RWPE2 (cell line): Measurements from ENCODE around the gene CRYBB2.

Experiments
- ATAC-seq: fragments of 200-7000 bp; cut with Tn5 transposase; 3 replicates; pipeline ENCODE4 v1.9.1; 2021; ENCODE audit warnings: low read depth
- DNase-seq: peaks from one replicate; pipeline ENCODE4 v3.0.0-alpha.2; 2020; ENCODE audit warnings: low spot score
- H3K27ac ChIP-seq: fragments of 450-650 bp; 2 replicates; pipeline ENCODE4 v1.5.1; 2017; ENCODE audit warnings: mild to moderate bottlenecking; ENCODE audit not compliant: poor library complexity, severe bottlenecking
- H3K27me3 ChIP-seq: fragments of 250-450 bp; sonication (Bioruptor Pico); 2 replicates; pipeline ENCODE4 v1.5.1; 2021; ENCODE audit warnings: mild to moderate bottlenecking, moderate library complexity; ENCODE audit not compliant: insufficient read depth, poor library complexity, severe bottlenecking
- H3K36me3 ChIP-seq: fragments of 250-450 bp; sonication (Bioruptor Pico); 2 replicates; pipeline ENCODE4 v1.5.1; 2020; ENCODE audit warnings: low read depth, mild to moderate bottlenecking, moderate library complexity
- H3K4me1 ChIP-seq: fragments of 250-450 bp; sonication (Bioruptor Pico); 2 replicates; pipeline ENCODE4 v1.5.1; 2021; ENCODE audit warnings: mild to moderate bottlenecking, moderate library complexity; ENCODE audit not compliant: insufficient read depth, poor library complexity, severe bottlenecking
- H3K4me3 ChIP-seq: fragments of 250-450 bp; sonication (Bioruptor Pico); 2 replicates; pipeline ENCODE4 v1.5.1; 2021; ENCODE audit warnings: mild to moderate bottlenecking, moderate library complexity; ENCODE audit not compliant: severe bottlenecking
- H3K9me3 ChIP-seq: fragments of 250-450 bp; sonication (Bioruptor Pico); 2 replicates; pipeline ENCODE4 v1.5.1; 2021; ENCODE audit warnings: mild to moderate bottlenecking, moderate library complexity; ENCODE audit not compliant: severe bottlenecking
- CTCF ChIP-seq: fragments of 450-650 bp; IDR thresholded peaks from one replicate; pipeline ENCODE4 v1.5.1; 2017; ENCODE audit warnings: mild to moderate bottlenecking, moderate library complexity; ENCODE audit not compliant: poor library complexity, severe bottlenecking

Gene CRYBB2

DNA sequence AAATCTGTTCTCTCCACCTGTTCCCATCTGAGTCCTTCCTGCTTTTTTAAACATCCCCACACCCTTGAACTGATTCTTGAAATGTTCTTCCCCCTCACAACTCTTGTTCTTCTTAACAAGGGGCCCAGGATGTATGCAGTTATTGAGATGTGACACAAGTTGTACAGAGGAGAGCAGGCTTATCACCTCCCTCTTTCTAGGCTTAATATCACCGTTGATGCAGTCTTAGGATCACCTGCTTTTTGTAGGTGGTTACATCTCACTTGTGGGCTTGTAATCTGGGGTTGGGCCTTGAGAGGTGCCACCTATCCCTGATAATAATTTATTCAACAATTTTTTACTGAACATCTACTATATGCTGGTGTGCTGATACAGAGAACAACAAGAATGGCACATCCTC lies 13.6 kb upstream of the CRYBB2 start:
- ATAC-seq (no peak), DNase-seq (no peak)
- TF ChIP-seq CTCF = no peak
- Histone ChIP-seq H3K27ac (no peak overlapping the region), H3K27me3 (no peaks in the 10 kb centered on the region), H3K9me3 (no peaks in the 10 kb centered on the region), H3K4me3 (no peak overlapping the region), H3K4me1 (no peaks in the 10 kb centered on the region), H3K36me3 (no peaks in the 10 kb centered on the region)

- ATAC-seq (no peak), DNase-seq (no peak)
- Histone ChIP-seq H3K4me3 (no peak overlapping the region), H3K27ac (no peak overlapping the region), H3K27me3 (no peaks in the 10 kb centered on the region), H3K36me3 (no peaks in the 10 kb centered on the region), H3K4me1 (no peaks in the 10 kb centered on the region), H3K9me3 (no peaks in the 10 kb centered on the region)
- TF ChIP-seq CTCF = no peak
Measured at GRCh38 chr22:25206998-25207397, 12.4 kb upstream of the CRYBB2 start.

DNA sequence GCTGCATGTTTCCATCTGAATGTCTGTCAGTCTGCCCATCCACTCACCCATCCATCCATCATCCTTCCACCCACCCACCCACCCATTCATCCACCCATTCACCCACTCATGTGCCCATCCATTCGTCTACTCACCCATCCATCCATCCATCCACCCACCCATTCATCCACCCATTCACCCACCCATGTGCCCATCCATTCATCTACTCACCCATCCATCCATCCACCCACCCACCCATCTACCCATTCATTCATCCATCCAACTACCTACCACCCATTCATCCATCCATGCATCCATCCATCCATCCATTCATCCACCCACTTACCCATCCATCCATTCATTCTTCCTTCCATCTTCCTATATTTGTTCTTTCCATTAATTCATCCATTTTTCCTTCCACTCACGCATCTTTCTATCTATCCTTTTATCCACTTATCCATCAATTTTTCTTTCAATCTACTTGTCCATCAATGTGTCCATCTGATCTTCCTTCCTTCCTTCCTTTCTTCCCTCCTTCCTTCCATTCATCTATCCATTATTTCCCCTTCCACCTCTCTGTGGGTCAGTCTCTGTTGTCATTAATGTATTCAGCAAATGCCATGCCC lies 11.8 kb upstream of the CRYBB2 start:
- DNase-seq (no peak), ATAC-seq (no peak)
- no peak for TF ChIP-seq CTCF
- Histone ChIP-seq H3K9me3 (no peaks in the 10 kb centered on the region), H3K27me3 (no peaks in the 10 kb centered on the region), H3K36me3 (no peaks in the 10 kb centered on the region), H3K4me3 (no peak overlapping the region), H3K4me1 (no peaks in the 10 kb centered on the region), H3K27ac (no peak overlapping the region)

DNA sequence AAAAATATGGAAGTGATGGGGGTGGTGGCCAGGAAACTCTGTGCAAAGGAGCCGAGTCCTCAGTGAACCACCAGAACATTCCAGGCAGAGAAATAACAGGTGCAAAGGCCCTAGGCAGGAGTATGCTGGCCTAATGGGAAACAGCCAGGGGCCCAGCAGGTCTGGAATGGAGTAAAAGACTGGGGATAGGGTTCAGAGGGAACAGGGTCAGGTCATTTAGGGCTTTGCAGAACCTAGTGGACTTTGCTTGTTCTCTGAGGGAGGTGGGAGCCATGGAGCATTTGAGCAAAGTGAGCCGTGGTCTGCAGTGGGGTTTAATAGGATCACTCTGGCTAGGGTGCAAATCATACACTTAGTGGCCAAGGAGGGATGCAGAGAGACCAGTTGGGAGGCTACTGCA lies 11.1 kb upstream of the CRYBB2 start:
- Histone ChIP-seq H3K4me3 (no peak overlapping the region), H3K4me1 (no peaks in the 10 kb centered on the region), H3K27me3 (no peaks in the 10 kb centered on the region), H3K27ac (no peak overlapping the region), H3K9me3 (no peaks in the 10 kb centered on the region), H3K36me3 (no peaks in the 10 kb centered on the region)
- no peak for ATAC-seq
- no peak for DNase-seq
- TF ChIP-seq CTCF = no peak

- Histone ChIP-seq H3K27me3 (no peaks in the 10 kb centered on the region), H3K4me3 (no peak overlapping the region), H3K36me3 (no peaks in the 10 kb centered on the region), H3K9me3 (no peaks in the 10 kb centered on the region), H3K4me1 (no peaks in the 10 kb centered on the region), H3K27ac (no peak overlapping the region)
- DNase-seq (no peak), ATAC-seq (no peak)
- no peak for TF ChIP-seq CTCF
Measured at GRCh38 chr22:25208743-25209505, 10.5 kb upstream of the CRYBB2 start.
